AG04450 (cell line): ENCODE data around the gene TSPEAR. TPM values are rescaled to one million over a fixed set of nuclear protein-coding genes. Genes with fewer than 3 reads are reported as not detected.

ENCODE experiments used
- CTCF ChIA-PET: fragments of 300-600, 350-600 bp; formaldehyde crosslinking; extraction: SDS; loops from one replicate; lab custom pipeline; 2022; ENCODE audit warnings: antibody characterized with exemption, inconsistent platforms; lab: Charles Lee
- POLR2A ChIA-PET: fragments of 350-600 bp; formaldehyde crosslinking; extraction: SDS; loops from one replicate; lab custom pipeline; 2021; ENCODE audit warnings: antibody characterized with exemption, inconsistent platforms; lab: Yijun Ruan, JAX
- DNase-seq: peaks from one replicate; pipeline ENCODE4 v3.0.0-alpha.2; 2011; ENCODE audit warnings: low read depth, low spot score
- H3K27ac ChIP-seq: one replicate; pipeline ENCODE4 v1.5.1; 2012; ENCODE audit warnings: low read depth, low read length, control low read depth
- H3K27me3 ChIP-seq: one replicate; pipeline ENCODE4 v1.6.0; 2012; ENCODE audit warnings: low read length; ENCODE audit not compliant: control insufficient read depth, insufficient read depth
- H3K4me3 ChIP-seq: 2 replicates; pipeline ENCODE4 v1.5.1; 2011; ENCODE audit warnings: mild to moderate bottlenecking, low read depth, low read length, control low read depth
- H3K9me3 ChIP-seq: 2 replicates; pipeline ENCODE4 v1.5.1; 2012; ENCODE audit warnings: low read length; ENCODE audit not compliant: control insufficient read depth, insufficient read depth
- polyA plus RNA-seq: library from polyadenylated mRNA; depleted of rRNA; stranded (reverse); fragments of >200 nt; gene quantifications from 2 replicates; pipeline ENCODE4 v1.2.3, GENCODE V29; 2011
- TF ChIP-seq, protein P1 (sequence below): IDR thresholded peaks from 2 replicates; pipeline ENCODE4 v1.5.1; 2011; ENCODE audit warnings: low read depth, low read length, control low read depth, inconsistent platforms

TSPEAR gene
- polyA plus RNA-seq, 1 experiment = not detected

DNA sequence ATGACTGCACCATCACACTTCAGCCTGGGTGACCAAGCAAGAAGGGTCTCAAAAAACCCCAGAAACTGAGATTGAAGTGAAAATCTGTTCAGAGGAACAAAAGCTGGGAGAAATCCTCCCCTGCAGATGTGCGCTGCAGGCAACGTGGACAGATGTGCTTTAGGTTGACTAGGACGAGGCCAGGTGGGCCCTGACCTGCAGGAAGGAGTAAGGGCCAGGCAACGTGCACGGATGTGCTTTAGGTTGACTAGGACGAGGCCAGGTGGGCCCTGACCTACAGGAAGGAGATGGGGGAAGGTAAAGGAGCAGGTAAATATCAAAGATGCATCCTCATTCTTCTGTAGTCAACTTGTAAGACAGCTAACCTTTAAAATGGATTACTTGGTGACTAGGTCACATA, 26.9 kb downstream of the TSPEAR start:
- no peak for DNase-seq
- Histone ChIP-seq H3K27me3 (peaks cover 16% of the 10 kb centered on the region), H3K9me3 (no peaks in the 10 kb centered on the region), H3K4me3 (no peak overlapping the region), H3K27ac (no peak overlapping the region)
- TF ChIP-seq, protein P1, sequence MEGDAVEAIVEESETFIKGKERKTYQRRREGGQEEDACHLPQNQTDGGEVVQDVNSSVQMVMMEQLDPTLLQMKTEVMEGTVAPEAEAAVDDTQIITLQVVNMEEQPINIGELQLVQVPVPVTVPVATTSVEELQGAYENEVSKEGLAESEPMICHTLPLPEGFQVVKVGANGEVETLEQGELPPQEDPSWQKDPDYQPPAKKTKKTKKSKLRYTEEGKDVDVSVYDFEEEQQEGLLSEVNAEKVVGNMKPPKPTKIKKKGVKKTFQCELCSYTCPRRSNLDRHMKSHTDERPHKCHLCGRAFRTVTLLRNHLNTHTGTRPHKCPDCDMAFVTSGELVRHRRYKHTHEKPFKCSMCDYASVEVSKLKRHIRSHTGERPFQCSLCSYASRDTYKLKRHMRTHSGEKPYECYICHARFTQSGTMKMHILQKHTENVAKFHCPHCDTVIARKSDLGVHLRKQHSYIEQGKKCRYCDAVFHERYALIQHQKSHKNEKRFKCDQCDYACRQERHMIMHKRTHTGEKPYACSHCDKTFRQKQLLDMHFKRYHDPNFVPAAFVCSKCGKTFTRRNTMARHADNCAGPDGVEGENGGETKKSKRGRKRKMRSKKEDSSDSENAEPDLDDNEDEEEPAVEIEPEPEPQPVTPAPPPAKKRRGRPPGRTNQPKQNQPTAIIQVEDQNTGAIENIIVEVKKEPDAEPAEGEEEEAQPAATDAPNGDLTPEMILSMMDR = no peak
- ChIA-PET CTCF (no interaction called here), POLR2A (no interaction called here)

DNA sequence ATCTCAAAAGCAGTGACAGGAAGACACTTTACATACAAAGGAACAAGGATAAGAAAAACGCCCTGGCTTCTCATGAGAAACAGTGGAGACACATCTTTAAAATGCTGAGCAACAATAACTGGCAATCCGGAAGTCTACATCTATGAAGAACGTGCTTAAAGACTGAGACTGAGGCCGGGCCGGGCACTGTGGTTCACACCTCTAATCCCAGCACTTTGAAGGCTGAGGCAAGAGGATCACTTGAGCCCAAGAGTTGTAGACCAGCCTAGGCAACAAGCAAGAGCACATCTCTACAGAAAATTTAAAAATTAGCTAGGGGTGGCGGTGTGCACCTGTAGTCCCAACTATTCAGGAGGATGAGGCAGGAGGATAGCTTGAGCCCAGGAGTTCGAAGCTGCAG, 27.3 kb downstream of the TSPEAR start:
- Histone ChIP-seq H3K27me3 (peaks cover 16% of the 10 kb centered on the region), H3K27ac (no peak overlapping the region), H3K4me3 (no peak overlapping the region), H3K9me3 (no peaks in the 10 kb centered on the region)
- TF ChIP-seq, protein P1 = no peak
- DNase-seq = no peak
- POLR2A ChIA-PET = no interaction called here
- CTCF ChIA-PET = no interaction called here

DNA sequence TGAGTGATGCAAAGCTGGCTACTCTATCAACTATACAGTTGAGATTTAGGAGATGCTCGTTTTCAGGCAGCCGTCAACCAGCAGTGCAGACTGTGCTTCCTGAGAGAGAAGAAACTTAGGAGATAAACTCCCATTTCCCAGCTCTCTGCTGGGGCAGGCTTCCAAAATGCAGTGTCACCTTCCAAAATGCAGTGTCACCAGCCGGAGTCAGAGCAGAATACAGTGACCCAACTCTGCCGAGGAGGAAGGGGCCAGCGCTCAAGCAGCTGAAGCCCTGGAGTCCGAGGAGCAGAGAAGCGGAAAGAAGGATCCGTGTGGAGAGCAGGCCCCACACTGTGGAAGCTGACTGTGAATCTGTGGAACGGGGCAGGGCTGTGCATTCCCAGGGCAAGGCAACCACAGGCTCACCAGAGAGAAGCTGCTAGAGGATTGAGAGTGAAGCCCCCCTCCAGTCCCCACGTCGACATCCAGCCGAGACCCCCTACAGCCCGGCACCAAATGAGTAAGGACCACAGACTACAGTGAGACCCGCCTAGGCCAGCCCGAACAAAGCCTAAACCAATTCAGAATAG, 28.7 kb downstream of the TSPEAR start:
- TF ChIP-seq, protein P1 = no peak
- H3K27me3 ChIP-seq = peaks cover 12% of the 10 kb centered on the region
- ChIA-PET POLR2A (no interaction called here), CTCF (no interaction called here)
- DNase-seq = no peak
- no peak overlapping the region for H3K27ac ChIP-seq
- H3K4me3 ChIP-seq = no peak overlapping the region
- H3K9me3 ChIP-seq = no peaks in the 10 kb centered on the region

DNA sequence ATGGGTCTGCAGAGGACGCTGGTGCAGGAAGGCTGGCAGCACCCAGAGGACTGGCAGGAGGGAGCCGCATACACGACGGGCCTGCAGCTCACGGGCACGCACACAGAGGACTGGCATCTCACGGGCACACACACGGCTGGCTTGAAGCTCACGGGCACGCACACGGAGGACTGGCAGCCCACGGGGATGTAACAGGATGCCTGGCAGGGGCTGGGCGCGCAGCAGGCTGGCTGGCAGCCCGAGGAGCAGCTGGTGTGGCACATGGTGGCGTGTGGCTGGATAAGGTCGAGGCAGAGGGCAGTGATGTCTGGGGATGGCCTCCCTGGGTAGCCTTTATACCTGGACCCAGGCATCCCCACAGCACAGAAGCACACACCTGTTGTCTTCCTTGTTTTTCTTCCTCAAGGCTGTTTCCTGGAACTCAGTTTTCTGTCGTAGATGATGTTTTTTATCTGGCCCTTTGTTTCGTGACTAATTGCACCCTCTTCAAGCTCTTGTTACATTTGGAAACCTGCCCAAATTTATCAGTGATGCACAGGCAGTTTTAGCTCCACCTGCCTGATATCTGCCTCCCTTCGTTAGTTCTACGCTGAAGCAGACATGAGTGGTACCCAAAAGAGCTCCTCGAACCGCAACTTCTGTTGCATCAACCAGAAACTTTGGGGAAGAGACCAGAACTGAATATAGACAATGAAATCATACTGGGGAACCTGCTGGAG, 29.4 kb downstream of the TSPEAR start, which contains the start of gene KRTAP12-1:
Gene KRTAP12-1, minus strand, starts transcription at position 303 of the 719 bp plus-strand sequence. Its CDS starts 40 bp downstream, at position 263.
- no peaks in the 10 kb centered on the region for H3K9me3 ChIP-seq
- ChIA-PET POLR2A (no interaction called here), CTCF (no interaction called here)
- no peak within 1 kb of the TSS for H3K4me3 ChIP-seq
- TF ChIP-seq, protein P1 = no peak
- DNase-seq = no peak
- peaks cover 13% of the 10 kb centered on the region for H3K27me3 ChIP-seq
- H3K27ac ChIP-seq = no peak within 1 kb of the TSS

DNA sequence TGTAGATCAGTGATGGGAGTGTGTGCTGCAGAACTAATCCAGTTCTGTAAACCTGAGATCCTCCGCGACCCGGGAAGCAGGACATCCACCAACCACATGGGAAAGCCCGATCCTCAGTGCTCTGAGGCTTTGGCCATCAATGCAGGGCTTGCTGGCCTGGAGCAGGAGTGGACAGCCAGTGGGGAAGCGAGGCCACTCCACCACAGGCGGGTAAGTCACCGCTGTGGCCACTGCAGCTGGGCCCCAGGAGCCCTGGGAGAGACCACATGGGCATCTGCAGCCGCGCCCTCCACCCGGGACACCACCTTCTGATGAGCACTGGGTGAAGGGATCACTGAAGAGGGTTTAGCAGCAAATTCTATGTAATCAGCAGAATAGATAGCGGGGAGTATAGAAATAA, 30.2 kb downstream of the TSPEAR start:
- Histone ChIP-seq H3K9me3 (no peaks in the 10 kb centered on the region), H3K27me3 (peaks cover 14% of the 10 kb centered on the region), H3K4me3 (no peak overlapping the region), H3K27ac (no peak overlapping the region)
- ChIA-PET CTCF (no interaction called here), POLR2A (no interaction called here)
- DNase-seq = no peak
- TF ChIP-seq, protein P1 = no peak
